IPS DF 6.9 (cell line): Measurements from ENCODE around the gene AFP.

Source experiments
- DNase-seq: peaks from one replicate; pipeline ENCODE4 v3.0.0-alpha.2; 2013; ENCODE audit warnings: low read depth, low spot score
- H3K27ac ChIP-seq: one replicate; pipeline ENCODE4 v1.5.1; 2013; ENCODE audit warnings: low read length, control low read depth
- H3K27me3 ChIP-seq: 2 replicates; pipeline ENCODE4 v1.6.1; 2013; ENCODE audit warnings: mild to moderate bottlenecking, low read length; ENCODE audit not compliant: control insufficient read depth, insufficient read depth
- H3K36me3 ChIP-seq: 2 replicates; pipeline ENCODE4 v1.6.1; 2013; ENCODE audit warnings: low read length; ENCODE audit not compliant: control insufficient read depth, insufficient read depth
- H3K4me1 ChIP-seq: 2 replicates; pipeline ENCODE4 v1.6.1; 2013; ENCODE audit warnings: low read length; ENCODE audit not compliant: control insufficient read depth, insufficient read depth
- H3K4me3 ChIP-seq: 2 replicates; pipeline ENCODE4 v1.5.1; 2013; ENCODE audit warnings: mild to moderate bottlenecking, low read length
- H3K9me3 ChIP-seq: 2 replicates; pipeline ENCODE4 v1.6.1; 2013; ENCODE audit warnings: low read length, inconsistent platforms; ENCODE audit not compliant: control insufficient read depth, insufficient read depth
- WGBS: extraction: QIAGEN DNeasy Blood & Tissue Kit; methylation state at CpG from one replicate; pipeline ENCODE4 v1.1.7; 2013; ENCODE audit warnings: mixed read lengths, missing lambda C conversion rate; ENCODE audit not compliant: insufficient read length, insufficient coverage; 5-methylcytosine and 5-hydroxymethylcytosine counted together

AFP gene

GRCh38 chr4:73414936-73415271 is 21.1 kb upstream of the AFP start:
- DNase-seq = no peak
- no peaks in the 10 kb centered on the region for H3K36me3 ChIP-seq
- no peaks in the 10 kb centered on the region for H3K4me1 ChIP-seq
- no peak overlapping the region for H3K4me3 ChIP-seq
- no CpG with 5 or more reads among the region's 2 CpGs for WGBS
- no peak overlapping the region for H3K27ac ChIP-seq
- H3K27me3 ChIP-seq = no peaks in the 10 kb centered on the region
- no peaks in the 10 kb centered on the region for H3K9me3 ChIP-seq

GRCh38 chr4:73415807-73416238 is 20.2 kb upstream of the AFP start:
- no peak overlapping the region for H3K27ac ChIP-seq
- no peaks in the 10 kb centered on the region for H3K27me3 ChIP-seq
- no peaks in the 10 kb centered on the region for H3K36me3 ChIP-seq
- no CpG with 5 or more reads among the region's 2 CpGs for WGBS
- no peak overlapping the region for H3K4me3 ChIP-seq
- no peaks in the 10 kb centered on the region for H3K9me3 ChIP-seq
- DNase-seq = no peak
- H3K4me1 ChIP-seq = no peaks in the 10 kb centered on the region

GRCh38 chr4:73416423-73417087 is 19.5 kb upstream of the AFP start:
- WGBS = no CpG with 5 or more reads among the region's 2 CpGs
- no peak for DNase-seq
- H3K27me3 ChIP-seq = no peaks in the 10 kb centered on the region
- H3K9me3 ChIP-seq = no peaks in the 10 kb centered on the region
- H3K27ac ChIP-seq = no peak overlapping the region
- H3K4me3 ChIP-seq = no peak overlapping the region
- no peaks in the 10 kb centered on the region for H3K4me1 ChIP-seq
- no peaks in the 10 kb centered on the region for H3K36me3 ChIP-seq

GRCh38 chr4:73417342-73417741 is 18.7 kb upstream of the AFP start:
- no CpG with 5 or more reads among the region's 2 CpGs for WGBS
- no peak for DNase-seq
- no peak overlapping the region for H3K27ac ChIP-seq
- H3K27me3 ChIP-seq = no peaks in the 10 kb centered on the region
- H3K4me1 ChIP-seq = no peaks in the 10 kb centered on the region
- H3K36me3 ChIP-seq = no peaks in the 10 kb centered on the region
- no peak overlapping the region for H3K4me3 ChIP-seq
- H3K9me3 ChIP-seq = no peaks in the 10 kb centered on the region

- H3K27ac ChIP-seq = no peak overlapping the region
- no peaks in the 10 kb centered on the region for H3K27me3 ChIP-seq
- no CpG with 5 or more reads among the region's 6 CpGs for WGBS
- H3K36me3 ChIP-seq = no peaks in the 10 kb centered on the region
- no peaks in the 10 kb centered on the region for H3K9me3 ChIP-seq
- no peak overlapping the region for H3K4me3 ChIP-seq
- H3K4me1 ChIP-seq = no peaks in the 10 kb centered on the region
- DNase-seq = no peak
These were observed 18.0 kb upstream of the AFP start for GRCh38 chr4:73417973-73418372.

GRCh38 chr4:73418677-73419076 is 17.3 kb upstream of the AFP start:
- no peak overlapping the region for H3K4me3 ChIP-seq
- no peaks in the 10 kb centered on the region for H3K27me3 ChIP-seq
- no peaks in the 10 kb centered on the region for H3K4me1 ChIP-seq
- no peaks in the 10 kb centered on the region for H3K36me3 ChIP-seq
- no peak for DNase-seq
- no peaks in the 10 kb centered on the region for H3K9me3 ChIP-seq
- WGBS = no CpG with 5 or more reads among the region's 1 CpG
- no peak overlapping the region for H3K27ac ChIP-seq

GRCh38 chr4:73419106-73420038 is 16.6 kb upstream of the AFP start:
- H3K4me1 ChIP-seq = no peaks in the 10 kb centered on the region
- no peaks in the 10 kb centered on the region for H3K9me3 ChIP-seq
- no CpG with 5 or more reads among the region's 7 CpGs for WGBS
- no peak overlapping the region for H3K4me3 ChIP-seq
- no peak overlapping the region for H3K27ac ChIP-seq
- H3K27me3 ChIP-seq = no peaks in the 10 kb centered on the region
- DNase-seq = no peak
- H3K36me3 ChIP-seq = no peaks in the 10 kb centered on the region

- no peaks in the 10 kb centered on the region for H3K9me3 ChIP-seq
- no CpG with 5 or more reads among the region's 2 CpGs for WGBS
- H3K4me3 ChIP-seq = no peak overlapping the region
- H3K36me3 ChIP-seq = no peaks in the 10 kb centered on the region
- no peaks in the 10 kb centered on the region for H3K27me3 ChIP-seq
- H3K27ac ChIP-seq = no peak overlapping the region
- DNase-seq = no peak
- no peaks in the 10 kb centered on the region for H3K4me1 ChIP-seq
These were observed 15.4 kb upstream of the AFP start for GRCh38 chr4:73420615-73421014.

GRCh38 chr4:73421708-73422457 is 14.1 kb upstream of the AFP start:
- no peak for DNase-seq
- Histone ChIP-seq H3K36me3 (no peaks in the 10 kb centered on the region), H3K27ac (no peak overlapping the region), H3K4me3 (no peak overlapping the region), H3K27me3 (no peaks in the 10 kb centered on the region), H3K9me3 (no peaks in the 10 kb centered on the region), H3K4me1 (no peaks in the 10 kb centered on the region)

- H3K9me3 ChIP-seq = no peaks in the 10 kb centered on the region
- no CpG with 5 or more reads among the region's 4 CpGs for WGBS
- no peaks in the 10 kb centered on the region for H3K27me3 ChIP-seq
- no peaks in the 10 kb centered on the region for H3K36me3 ChIP-seq
- DNase-seq = no peak
- H3K4me3 ChIP-seq = no peak overlapping the region
- H3K27ac ChIP-seq = no peak overlapping the region
- no peaks in the 10 kb centered on the region for H3K4me1 ChIP-seq
These were observed 13.6 kb upstream of the AFP start for GRCh38 chr4:73422458-73422752.
